Measurements from ENCODE around the gene CACNB4.
"Not testable (repeated sequence)": the region's sequence is repeated elsewhere in the genome, so short reads cannot be mapped to it uniquely, and the experiment has no call there.

The CACNB4 gene

DNA sequence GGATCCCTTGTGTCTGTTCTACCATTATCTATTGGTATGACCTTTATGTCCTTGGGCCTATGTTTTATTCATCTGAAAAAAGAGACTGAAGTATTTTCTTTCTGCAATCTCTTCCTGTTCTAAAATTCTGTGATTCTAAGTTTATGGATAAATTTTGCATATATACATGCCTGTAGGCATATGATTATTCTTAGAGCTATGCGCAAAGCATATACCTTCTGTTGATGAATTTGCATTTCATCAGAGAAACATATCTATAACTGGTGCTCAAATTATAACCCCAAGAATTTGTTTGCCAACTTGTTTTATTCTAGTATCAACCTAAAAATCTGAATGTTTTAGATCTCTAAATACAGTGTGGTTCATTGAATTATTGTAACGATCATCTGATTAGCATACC is 6.7 kb downstream of the CACNB4 start:
- H3K4me2 ChIP-seq (ENCODE audit: low read depth, low read length, poor library complexity, severe bottlenecking), result no peak overlapping the region
- no peaks in the 10 kb centered on the region for H3K9me2 ChIP-seq (replicated peaks; ENCODE audit: low read depth, low read length)
- no peak overlapping the region for H2AFZ ChIP-seq (ENCODE audit: low read length)
- H3F3A ChIP-seq (ENCODE audit: low read depth), result no peaks in the 10 kb centered on the region
- no peaks in the 10 kb centered on the region for H3K4me1 ChIP-seq (ENCODE audit: insufficient read depth, low read length, poor library complexity, severe bottlenecking)
- no peaks in the 10 kb centered on the region for H3K27me3 ChIP-seq (ENCODE audit: insufficient read depth, low read length, poor library complexity, severe bottlenecking)
- no peaks in the 10 kb centered on the region for H3K36me3 ChIP-seq (ENCODE audit: insufficient read depth, low read length)
- H3K4me3 ChIP-seq (ENCODE audit: low read length, poor library complexity, severe bottlenecking), result no peak overlapping the region
- no peaks in the 10 kb centered on the region for H4K20me1 ChIP-seq (ENCODE audit: insufficient read depth, low read length, poor library complexity, severe bottlenecking)
- H3K9ac ChIP-seq (ENCODE audit: low read depth, low read length, poor library complexity, severe bottlenecking), result no peak overlapping the region
- no peaks in the 10 kb centered on the region for H3K9me3 ChIP-seq (ENCODE audit: insufficient read depth, low read depth, low read length)
- H3K79me2 ChIP-seq (ENCODE audit: insufficient read depth, low read length), result no peaks in the 10 kb centered on the region
- TF ChIP-seq CTCF (conservative IDR thresholded peaks at IDR 0.05; ENCODE audit: low read length), result no peak

- not testable (repeated sequence) for H2AFZ ChIP-seq (ENCODE audit: low read length); H3K4me2 ChIP-seq (ENCODE audit: low read depth, low read length, poor library complexity, severe bottlenecking); H3K79me2 ChIP-seq (ENCODE audit: insufficient read depth, low read length); H3K4me1 ChIP-seq (ENCODE audit: insufficient read depth, low read length, poor library complexity, severe bottlenecking); H3K27me3 ChIP-seq (ENCODE audit: insufficient read depth, low read length, poor library complexity, severe bottlenecking); H3K9ac ChIP-seq (ENCODE audit: low read depth, low read length, poor library complexity, severe bottlenecking); H3K36me3 ChIP-seq (ENCODE audit: insufficient read depth, low read length); H3F3A ChIP-seq (ENCODE audit: low read depth); H3K9me2 ChIP-seq (replicated peaks; ENCODE audit: low read depth, low read length); H3K9me3 ChIP-seq (ENCODE audit: insufficient read depth, low read depth, low read length); H4K20me1 ChIP-seq (ENCODE audit: insufficient read depth, low read length, poor library complexity, severe bottlenecking); H3K4me3 ChIP-seq (ENCODE audit: low read length, poor library complexity, severe bottlenecking)
Measured at GRCh38 chr2:152090726-152091125, 8.1 kb downstream of the CACNB4 start.

DNA sequence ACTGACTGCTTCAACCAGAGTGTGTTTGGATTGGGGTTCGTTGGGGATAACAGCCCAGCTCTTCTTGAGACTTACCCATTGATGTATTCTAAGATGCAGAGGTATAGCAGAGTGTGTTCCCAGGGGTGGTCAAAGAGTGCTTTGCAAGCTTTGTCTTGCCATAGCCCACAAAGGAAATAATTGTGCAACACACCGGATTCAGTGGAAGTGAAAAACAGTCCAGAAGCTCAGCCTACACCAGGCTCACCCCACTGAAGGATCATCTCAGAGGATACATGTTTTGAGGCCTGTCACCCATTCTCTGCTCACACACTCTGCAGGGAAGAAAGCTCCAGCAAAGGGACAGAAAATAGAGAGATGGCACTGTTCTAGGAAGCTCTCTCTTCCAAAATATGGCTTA is 9.6 kb downstream of the CACNB4 start:
- Histone ChIP-seq H3K36me3 (ENCODE audit: insufficient read depth, low read length) (no peaks in the 10 kb centered on the region), H3K4me1 (ENCODE audit: insufficient read depth, low read length, poor library complexity, severe bottlenecking) (no peaks in the 10 kb centered on the region), H3K4me2 (ENCODE audit: low read depth, low read length, poor library complexity, severe bottlenecking) (no peak overlapping the region), H3K27me3 (ENCODE audit: insufficient read depth, low read length, poor library complexity, severe bottlenecking) (no peaks in the 10 kb centered on the region), H3K9me3 (ENCODE audit: insufficient read depth, low read depth, low read length) (no peaks in the 10 kb centered on the region), H2AFZ (ENCODE audit: low read length) (no peak overlapping the region), H3K9ac (ENCODE audit: low read depth, low read length, poor library complexity, severe bottlenecking) (no peak overlapping the region), H3K79me2 (ENCODE audit: insufficient read depth, low read length) (no peaks in the 10 kb centered on the region), H3K4me3 (ENCODE audit: low read length, poor library complexity, severe bottlenecking) (no peak overlapping the region), H3K9me2 (replicated peaks; ENCODE audit: low read depth, low read length) (no peaks in the 10 kb centered on the region), H3F3A (ENCODE audit: low read depth) (no peaks in the 10 kb centered on the region), H4K20me1 (ENCODE audit: insufficient read depth, low read length, poor library complexity, severe bottlenecking) (no peaks in the 10 kb centered on the region)
- no peak for TF ChIP-seq EZH2phosphoT487 (IDR thresholded peaks at IDR 0.05; ENCODE audit: borderline replicate concordance)
- no peak for TF ChIP-seq CTCF (conservative IDR thresholded peaks at IDR 0.05; ENCODE audit: low read length)

- H2AFZ ChIP-seq (ENCODE audit: low read length), result no peak overlapping the region
- no peaks in the 10 kb centered on the region for H3K9me3 ChIP-seq (ENCODE audit: insufficient read depth, low read depth, low read length)
- no peak overlapping the region for H3K9ac ChIP-seq (ENCODE audit: low read depth, low read length, poor library complexity, severe bottlenecking)
- no peak for TF ChIP-seq CTCF (conservative IDR thresholded peaks at IDR 0.05; ENCODE audit: low read length)
- no peak for TF ChIP-seq EZH2phosphoT487 (IDR thresholded peaks at IDR 0.05; ENCODE audit: borderline replicate concordance)
- H3K27me3 ChIP-seq (ENCODE audit: insufficient read depth, low read length, poor library complexity, severe bottlenecking), result no peaks in the 10 kb centered on the region
- no peak overlapping the region for H3K4me3 ChIP-seq (ENCODE audit: low read length, poor library complexity, severe bottlenecking)
- H3K4me1 ChIP-seq (ENCODE audit: insufficient read depth, low read length, poor library complexity, severe bottlenecking), result no peaks in the 10 kb centered on the region
- no peaks in the 10 kb centered on the region for H3F3A ChIP-seq (ENCODE audit: low read depth)
- H3K79me2 ChIP-seq (ENCODE audit: insufficient read depth, low read length), result no peaks in the 10 kb centered on the region
- H3K9me2 ChIP-seq (replicated peaks; ENCODE audit: low read depth, low read length), result no peaks in the 10 kb centered on the region
- no peaks in the 10 kb centered on the region for H4K20me1 ChIP-seq (ENCODE audit: insufficient read depth, low read length, poor library complexity, severe bottlenecking)
- no peak overlapping the region for H3K4me2 ChIP-seq (ENCODE audit: low read depth, low read length, poor library complexity, severe bottlenecking)
- H3K36me3 ChIP-seq (ENCODE audit: insufficient read depth, low read length), result no peaks in the 10 kb centered on the region
Measured at GRCh38 chr2:152088006-152088405, 10.8 kb downstream of the CACNB4 start.

Data from Loucy (cell line).